ENCODE measurements around the gene IQCK.

The IQCK gene

DNA sequence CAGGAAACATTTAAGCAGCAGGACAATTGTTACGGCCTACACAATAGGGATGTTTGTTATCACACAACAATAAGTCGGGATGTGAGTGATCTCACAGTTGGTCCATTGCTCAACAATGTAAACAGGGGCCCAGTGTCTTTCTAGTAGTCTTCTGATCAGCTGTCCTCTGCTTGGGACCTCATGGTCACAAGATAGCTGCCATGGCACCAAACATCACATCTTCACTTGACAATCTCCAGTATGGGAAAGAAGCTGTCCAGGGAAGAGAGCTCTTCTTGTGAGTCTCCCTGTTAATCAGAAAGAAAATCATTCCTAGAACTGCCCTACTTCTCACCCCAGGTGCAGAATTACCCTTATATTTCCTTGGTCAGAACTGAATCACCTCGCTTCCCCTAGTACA is 172.8 kb downstream of the IQCK start:
- DNase-seq: no peak

DNA sequence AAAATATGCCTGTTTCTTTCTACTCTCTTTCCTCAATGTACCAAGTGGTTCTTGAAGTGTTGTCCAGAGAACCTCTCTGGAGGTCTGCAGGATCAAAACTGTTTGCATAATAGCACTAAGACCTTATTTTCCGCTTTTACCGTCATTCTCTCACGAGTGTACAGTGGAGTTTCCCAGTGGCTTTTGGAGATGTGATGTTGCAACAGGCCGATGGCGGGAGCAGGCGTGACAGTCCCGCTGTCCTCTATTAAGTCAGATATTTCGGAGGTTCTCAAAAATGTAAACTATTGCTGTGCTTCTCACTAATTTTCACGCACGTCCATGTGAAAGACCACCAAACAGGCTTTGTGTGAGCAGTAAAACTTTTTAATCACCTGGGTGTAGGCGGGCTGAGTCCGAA is 174.8 kb downstream of the IQCK start:
- DNase-seq: no peak

DNA sequence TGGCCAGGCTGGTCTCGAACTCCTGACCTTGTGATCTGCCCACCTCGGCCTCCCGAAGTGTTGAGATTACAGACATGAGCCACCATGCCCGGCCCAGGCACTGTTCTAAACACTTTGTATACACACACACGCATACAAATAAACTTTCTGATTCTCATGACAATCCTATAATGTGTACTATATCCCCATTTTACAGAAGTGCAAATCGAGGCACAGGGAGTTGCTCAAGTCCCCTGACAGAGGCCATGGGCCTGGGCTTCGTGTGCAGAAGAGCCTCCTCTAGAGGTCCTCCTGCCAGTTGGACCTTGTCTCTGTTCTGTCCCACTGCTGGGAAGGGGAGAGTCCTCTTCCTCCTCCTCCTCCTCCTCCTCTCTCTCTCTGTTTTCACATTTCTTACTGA is 176.5 kb downstream of the IQCK start:
- DNase-seq: no peak

DNA sequence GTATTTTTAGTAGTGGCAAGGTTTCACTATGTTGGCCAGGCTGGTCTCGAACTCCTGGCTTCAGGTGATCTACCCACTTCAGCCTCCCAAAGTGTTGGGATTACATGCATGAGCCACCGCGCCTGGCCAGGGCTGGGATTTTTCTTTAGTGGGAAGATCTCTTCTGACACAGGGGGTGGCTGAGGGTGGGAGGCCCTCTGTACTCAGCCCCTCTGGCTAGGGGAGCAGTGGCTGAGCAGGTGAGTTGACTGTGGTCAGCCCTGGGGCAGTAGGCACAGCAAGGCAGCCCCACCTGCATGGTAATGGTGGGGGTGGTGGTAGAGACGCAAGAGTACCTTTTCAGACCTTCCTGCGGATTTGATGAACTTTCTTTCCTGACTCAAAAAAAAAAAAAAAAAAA is 178.9 kb downstream of the IQCK start:
- DNase-seq: no peak

DNA sequence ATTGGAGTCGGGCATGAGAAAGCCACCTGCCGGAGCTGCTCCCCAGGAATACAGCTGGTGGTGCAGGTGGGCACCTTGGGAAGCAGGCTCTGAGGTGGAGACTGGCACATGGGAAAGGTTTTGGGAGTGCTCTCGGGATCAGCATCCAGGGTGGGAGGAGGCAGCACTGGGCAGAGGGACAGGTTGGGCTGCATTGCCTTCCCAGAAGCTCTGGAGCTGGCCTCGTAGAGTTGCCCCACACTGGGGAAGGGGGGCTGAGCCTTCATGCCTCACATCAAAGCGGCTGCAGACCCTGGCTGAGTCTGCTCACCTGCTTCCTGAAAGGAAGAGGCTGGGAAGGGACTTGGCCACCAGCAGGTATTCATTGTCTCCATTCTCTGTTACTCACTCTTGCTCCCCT is 180.1 kb downstream of the IQCK start:
- no peak for DNase-seq

DNA sequence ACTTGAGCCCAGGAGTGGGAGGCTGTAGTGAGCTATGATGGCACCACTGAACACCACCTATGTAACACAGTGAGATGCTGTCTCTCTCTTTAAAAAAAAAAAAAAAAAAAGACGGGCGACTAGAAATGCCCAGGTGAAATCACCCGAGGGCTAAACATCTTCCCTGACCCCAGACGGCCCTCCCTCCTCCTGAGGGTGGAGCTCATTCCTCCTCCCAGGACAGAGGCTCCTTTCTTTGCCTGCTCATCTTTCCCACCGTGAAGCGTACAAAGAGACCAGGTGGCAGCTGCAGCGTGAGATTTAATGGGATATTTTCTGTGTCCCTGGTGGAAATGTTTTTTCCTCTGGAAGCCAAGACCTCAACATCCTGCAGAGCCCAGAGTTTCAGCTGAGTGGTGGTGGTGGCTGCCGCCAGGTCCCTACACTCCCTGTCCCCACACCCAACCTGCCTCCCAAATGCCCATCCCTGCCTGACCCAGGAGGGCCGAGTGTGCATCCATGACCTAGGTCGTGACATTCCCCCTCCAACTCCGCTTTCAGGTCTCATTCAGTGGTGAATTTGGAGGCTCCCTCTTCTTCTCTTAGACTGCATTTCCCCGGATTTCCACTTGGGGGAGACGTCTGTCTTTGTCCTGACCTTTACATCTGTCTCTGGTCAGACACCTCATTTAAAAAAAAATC is 181.0 kb downstream of the IQCK start:
- DNase-seq: peak in 2 of 5 donors; percentile 7 to 19

DNA sequence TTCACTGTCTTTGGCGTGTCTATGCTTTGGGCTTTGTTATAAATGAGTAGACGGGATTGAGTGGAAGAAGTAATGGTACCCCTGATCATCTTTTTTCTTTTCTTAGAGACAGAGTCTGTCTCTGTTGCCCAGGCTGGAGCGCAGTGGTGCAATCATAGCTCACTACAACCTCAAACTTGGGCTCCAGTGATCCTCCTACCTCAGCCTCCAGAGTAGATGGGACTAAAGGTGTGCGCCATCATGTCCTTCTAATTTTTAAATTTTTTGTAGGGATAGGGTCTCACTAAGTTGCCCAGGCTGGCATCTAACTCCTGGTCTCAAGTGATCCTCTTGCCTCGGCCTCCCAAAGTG is 181.5 kb downstream of the IQCK start:
- no peak for DNase-seq

DNA sequence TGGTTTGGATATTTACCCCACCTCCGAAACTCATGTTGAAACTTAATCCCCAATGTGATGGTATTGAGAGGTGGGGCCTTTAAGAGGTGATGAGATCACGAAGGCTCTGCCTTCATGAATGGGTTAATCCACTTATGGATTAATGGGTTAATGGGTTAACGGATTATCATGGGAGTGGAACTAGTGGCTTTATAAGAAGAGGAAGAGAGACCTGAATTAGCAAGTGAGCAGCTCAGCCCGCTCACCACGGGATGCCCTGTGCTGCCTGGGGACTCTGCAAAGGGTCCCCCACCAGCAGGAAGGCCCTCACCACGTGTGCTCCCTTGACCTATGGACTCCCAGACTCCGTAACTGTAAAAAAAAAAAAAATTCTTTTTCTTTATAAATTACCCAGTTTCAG is 183.1 kb downstream of the IQCK start:
- no peak for DNase-seq

DNA sequence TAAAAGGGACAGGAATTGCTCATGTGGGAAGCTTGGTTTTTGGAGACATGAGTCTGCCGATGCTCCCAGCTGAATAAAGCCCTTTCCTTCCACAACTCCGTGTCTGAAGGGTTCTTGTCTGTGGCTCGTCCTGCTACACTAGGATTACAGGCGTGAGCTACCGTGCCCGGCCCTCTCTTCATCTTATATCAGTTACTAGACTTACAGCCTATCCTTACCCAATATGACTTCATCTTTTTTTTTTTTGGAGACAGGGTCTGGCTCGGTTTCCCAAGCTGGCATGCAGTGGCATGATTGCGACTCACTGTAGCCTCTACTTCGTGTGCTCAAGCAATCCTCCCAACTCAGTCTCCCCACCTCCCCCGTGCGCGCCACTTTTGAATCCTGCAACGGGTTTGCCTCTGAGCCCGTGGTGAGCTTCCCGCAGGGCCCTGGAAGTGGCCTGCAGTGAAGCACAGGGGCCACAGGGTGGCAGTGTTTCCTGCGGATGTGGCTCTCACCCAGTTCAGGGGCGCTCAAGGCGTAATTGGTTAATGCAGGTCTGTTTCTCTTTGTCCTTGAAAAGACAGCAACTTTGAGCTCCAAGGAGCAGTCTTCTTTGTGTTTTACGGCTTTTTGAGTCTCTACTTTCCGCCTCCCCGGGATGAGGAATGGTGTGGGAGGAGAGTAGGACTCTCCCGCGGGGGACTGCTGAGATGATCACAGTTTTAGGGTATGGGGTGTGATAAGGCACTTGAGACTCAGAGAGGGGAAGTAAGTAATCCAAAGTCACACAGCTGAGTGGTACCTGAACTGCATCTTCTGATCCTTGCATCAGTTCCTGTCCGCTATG is 189.3 kb downstream of the IQCK start:
- peak; percentile 35 to 71 (median 49) for DNase-seq

Measured in T-helper 1 cell (primary cell).